ENCODE results near the gene LMAN1. TPM values are rescaled to one million over a fixed set of nuclear protein-coding genes. Genes with fewer than 3 reads are reported as not detected.

LMAN1 gene
- total and polyA plus RNA-seq, 10 of the 15 experiments (the other 5 are each of a cell fraction or from before 2014, with no cell fraction given): 15.0 to 78.9 (median 67.5) TPM

- TF ChIP-seq ATF2 (IDR thresholded peaks at IDR 0.05; ENCODE audit: low read length) (no peak), CBX3 (IDR thresholded peaks at IDR 0.05; ENCODE audit: borderline replicate concordance, low read depth) (no peak), ZNF274 (IDR thresholded peaks at IDR 0.05; ENCODE audit: insufficient read depth, insufficient read length) (no peak), CTCF (IDR thresholded peaks at IDR 0.05 in 2 of 3, conservative IDR thresholded peaks at IDR 0.05 in 1 of 3; ENCODE audit: control insufficient read depth in 2 of 3, extremely low read depth in 1 of 3, insufficient read depth in 1 of 3, low read depth in 3 of 3, low read length in 3 of 3) (no peak), SRF (IDR thresholded peaks at IDR 0.05; ENCODE audit: low read depth in 2 of 2, low read length in 2 of 2) (no peak), BCLAF1 (IDR thresholded peaks at IDR 0.05) (no peak), POLR2AphosphoS2 (IDR thresholded peaks at IDR 0.05; ENCODE audit: low read depth, low read length) (no peak), REST (IDR thresholded peaks at IDR 0.05; ENCODE audit: low read depth, low read length) (no peak)
Observed at GRCh38 chr18:59386909-59387686, 28.0 kb upstream of the LMAN1 start (continued).

Data from GM12878 (cell line).